ENCODE measurements around the gene TLN1. TPM values are rescaled to one million over a fixed set of nuclear protein-coding genes. Genes with fewer than 3 reads are reported as not detected.

TLN1 gene
- total RNA-seq, 1 donor from 2014 or later, result 252 TPM

DNA sequence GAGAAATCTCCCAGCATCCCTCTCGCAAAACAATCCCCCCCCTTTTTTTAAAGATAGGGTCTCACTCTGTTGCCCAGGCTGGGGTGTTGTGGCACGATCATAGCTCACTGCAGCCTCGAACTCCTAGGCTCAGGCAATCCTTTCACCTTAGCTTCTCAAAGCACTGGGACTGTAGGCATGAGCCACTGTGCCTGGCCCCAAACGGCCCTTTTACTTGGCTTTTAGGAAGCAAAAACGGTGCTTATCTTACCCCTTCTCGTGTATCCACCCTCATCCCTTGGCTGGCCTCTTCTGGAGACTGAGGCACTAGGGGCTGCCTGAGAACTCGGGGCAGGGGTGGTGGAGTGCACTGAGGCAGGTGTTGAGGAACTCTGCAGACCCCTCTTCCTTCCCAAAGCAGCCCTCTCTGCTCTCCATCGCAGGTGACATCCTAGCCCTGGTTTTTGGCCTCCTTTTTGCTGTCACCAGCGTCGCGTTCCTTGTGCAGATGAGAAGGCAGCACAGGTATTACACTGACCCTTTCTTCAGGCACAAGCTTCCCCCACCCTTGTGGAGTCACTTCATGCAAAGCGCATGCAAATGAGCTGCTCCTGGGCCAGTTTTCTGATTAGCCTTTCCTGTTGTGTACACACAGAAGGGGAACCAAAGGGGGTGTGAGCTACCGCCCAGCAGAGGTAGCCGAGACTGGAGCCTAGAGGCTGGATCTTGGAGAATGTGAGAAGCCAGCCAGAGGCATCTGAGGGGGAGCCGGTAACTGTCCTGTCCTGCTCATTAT is 51.5 kb downstream of the TLN1 start:
- intact Hi-C loops (cut with DNase I), result no loop called here
- peak; percentile 6 for ATAC-seq (ENCODE audit: poor library complexity)
- DNase-seq, result no peak

- intact Hi-C loops (cut with DNase I), result no loop called here
- no peak for ATAC-seq (ENCODE audit: poor library complexity)
These were observed 52.1 kb downstream of the TLN1 start for GRCh38 chr9:35679766-35680330.

GRCh38 chr9:35679091-35679490 is 52.9 kb downstream of the TLN1 start:
- no peak for ATAC-seq (ENCODE audit: poor library complexity)
- no peak for DNase-seq
- intact Hi-C loops (cut with DNase I), result no loop called here

More at GRCh38 chr9:35679766-35680330, 52.1 kb downstream of the TLN1 start:
- no peak for DNase-seq

GRCh38 chr9:35675732-35676392 is 56.1 kb downstream of the TLN1 start:
- intact Hi-C loops (cut with DNase I), result no loop called here
- ATAC-seq (ENCODE audit: poor library complexity), result peak; percentile 48
- DNase-seq, result peak; percentile 61

DNA sequence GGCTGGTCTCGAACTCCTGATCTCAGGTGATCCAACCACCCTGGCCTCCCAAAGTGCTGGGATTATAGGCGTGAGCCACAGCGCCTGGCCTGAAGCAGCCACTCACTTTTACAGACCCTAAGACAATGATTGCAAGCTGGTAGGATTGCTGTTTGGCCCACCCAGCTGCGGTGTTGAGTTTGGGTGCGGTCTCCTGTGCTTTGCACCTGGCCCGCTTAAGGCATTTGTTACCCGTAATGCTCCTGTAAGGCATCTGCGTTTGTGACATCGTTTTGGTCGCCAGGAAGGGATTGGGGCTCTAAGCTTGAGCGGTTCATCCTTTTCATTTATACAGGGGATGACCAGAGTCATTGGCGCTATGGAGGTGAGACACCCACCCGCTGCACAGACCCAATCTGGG is 56.8 kb downstream of the TLN1 start:
- ATAC-seq (ENCODE audit: poor library complexity), result no peak
- intact Hi-C loops (cut with DNase I), result no loop called here
- no peak for DNase-seq

GRCh38 chr9:35674025-35674361 is 58.0 kb downstream of the TLN1 start:
- no peak for ATAC-seq (ENCODE audit: poor library complexity)
- no peak for DNase-seq
- intact Hi-C loops (cut with DNase I), result no loop called here

- ATAC-seq (ENCODE audit: poor library complexity), result peak; percentile 84
- intact Hi-C loops (cut with DNase I), result no loop called here
- peak; percentile 71 for DNase-seq
These were observed 58.6 kb downstream of the TLN1 start, which contains the start of gene CA9 for GRCh38 chr9:35673132-35674024. Gene CA9, plus strand, starts transcription at chr9:35673928. Its CDS starts 32 bp downstream, at chr9:35673960.

DNA sequence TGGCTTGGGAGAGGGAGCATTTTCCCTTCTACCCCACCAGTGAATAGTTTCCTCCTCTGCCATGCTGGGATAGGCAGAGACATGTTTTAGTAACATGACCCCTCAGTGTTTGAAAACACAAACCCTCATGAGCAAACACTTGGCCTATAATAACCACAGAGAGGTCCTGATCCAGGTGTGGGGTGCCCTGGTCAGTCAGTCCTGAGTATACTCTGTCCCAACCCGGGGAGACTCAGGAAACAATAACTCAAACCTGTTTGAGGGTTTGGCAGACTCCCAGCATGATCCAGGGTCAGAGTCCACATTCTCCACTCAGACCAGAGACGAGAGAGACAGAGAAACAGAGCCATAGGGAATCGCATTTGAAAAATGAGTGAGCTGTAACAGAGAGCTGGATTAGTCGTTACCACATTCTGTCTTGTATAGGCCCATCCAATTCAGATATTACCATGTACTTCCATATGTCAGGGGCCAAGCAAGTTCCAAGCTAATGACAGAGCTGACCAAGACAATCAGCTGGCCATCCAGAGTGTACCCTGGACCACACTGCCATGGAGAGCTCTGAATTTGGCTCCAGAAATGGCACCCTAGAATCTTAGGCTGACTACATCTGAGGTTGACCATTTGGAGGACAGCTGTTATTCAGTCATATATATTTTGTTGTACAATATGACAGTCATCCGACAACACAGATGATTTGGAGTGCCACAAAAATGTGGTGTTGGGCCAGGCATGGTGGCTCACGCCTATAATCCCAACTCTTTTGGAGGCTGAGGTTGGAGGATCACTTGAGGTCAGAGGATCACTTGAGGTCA is 62.5 kb downstream of the TLN1 start:
- DNase-seq (no peak), ATAC-seq (ENCODE audit: poor library complexity) (no peak)
- intact Hi-C loops (cut with DNase I), result no loop called here

- no peak for ATAC-seq (ENCODE audit: poor library complexity)
- intact Hi-C loops (cut with DNase I), result no loop called here
- no peak for DNase-seq
These were observed 64.1 kb downstream of the TLN1 start for GRCh38 chr9:35667939-35668338.

- DNase-seq (no peak), ATAC-seq (ENCODE audit: poor library complexity) (no peak)
- intact Hi-C loops (cut with DNase I), result no loop called here
These were observed 65.4 kb downstream of the TLN1 start for GRCh38 chr9:35666549-35666948.

DNA sequence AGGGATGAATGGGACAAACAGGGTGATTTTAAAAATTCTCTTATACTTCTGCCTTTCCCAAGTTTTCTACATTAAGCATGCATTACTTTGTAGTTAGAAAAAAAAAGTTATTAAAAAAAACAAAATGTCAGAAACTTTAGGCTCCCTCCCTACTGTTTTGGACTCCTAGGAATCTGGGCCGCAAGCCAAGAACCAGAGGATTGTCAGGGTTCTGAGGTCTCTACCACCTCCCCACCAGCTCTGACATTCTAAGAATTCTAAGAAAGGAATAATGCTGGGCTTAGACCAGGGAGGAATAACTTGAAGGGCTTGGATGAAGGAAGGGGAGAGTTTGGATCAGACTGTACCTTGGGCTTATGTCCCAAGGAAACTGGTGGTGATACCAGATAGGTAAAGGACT is 66.0 kb downstream of the TLN1 start:
- ATAC-seq (ENCODE audit: poor library complexity) (no peak), DNase-seq (no peak)
- intact Hi-C loops (cut with DNase I), result no loop called here

- ATAC-seq (ENCODE audit: poor library complexity), result no peak
- DNase-seq, result no peak
- intact Hi-C loops (cut with DNase I), result no loop called here
These were observed 66.5 kb downstream of the TLN1 start for GRCh38 chr9:35665471-35665818.

- intact Hi-C loops (cut with DNase I), result loop anchor here (5.0 kb wide), 2 partner anchors 32 to 62 kb away; no protein-coding TSS in a partner anchor
- peak; percentile 89 for DNase-seq
- ATAC-seq (ENCODE audit: poor library complexity), result peak; percentile 89
These were observed 67.2 kb downstream of the TLN1 start, which contains the start of gene ARHGEF39 for GRCh38 chr9:35664531-35665470. Gene ARHGEF39, minus strand, starts transcription at chr9:35665195. Its CDS starts 26 bp downstream, at chr9:35665169.

DNA sequence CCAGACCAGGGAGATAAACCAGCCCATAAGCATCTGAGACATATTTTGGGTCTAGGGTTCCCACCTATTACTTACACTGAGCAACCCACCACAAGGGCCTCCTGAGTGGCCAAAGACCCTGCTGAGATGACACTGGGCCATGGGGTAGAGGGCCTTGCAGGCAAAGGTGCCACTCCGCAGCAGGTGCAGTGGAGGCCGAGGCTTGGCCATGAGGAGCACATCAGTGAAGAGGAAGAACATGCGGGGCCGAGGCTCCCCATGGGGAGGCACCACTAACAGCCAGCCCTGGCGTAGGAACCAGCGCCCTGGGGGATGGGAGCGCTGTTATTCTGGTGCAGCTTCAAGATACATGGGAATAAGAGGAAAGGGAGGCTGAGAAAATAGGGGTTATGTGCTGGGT is 69.6 kb downstream of the TLN1 start:
- intact Hi-C loops (cut with DNase I), result loop anchor here (5.0 kb wide), 2 partner anchors 35 to 65 kb away; no protein-coding TSS in a partner anchor
- ATAC-seq (ENCODE audit: poor library complexity) (no peak), DNase-seq (no peak)

GRCh38 chr9:35661756-35662350 is 70.1 kb downstream of the TLN1 start:
- ATAC-seq (ENCODE audit: poor library complexity) (no peak), DNase-seq (no peak)
- intact Hi-C loops (cut with DNase I), result loop anchor here (5.0 kb wide), 2 partner anchors 35 to 65 kb away; no protein-coding TSS in a partner anchor

- DNase-seq (no peak), ATAC-seq (ENCODE audit: poor library complexity) (no peak)
- intact Hi-C loops (cut with DNase I), result loop anchor here (5.0 kb wide), 2 partner anchors 36 to 66 kb away; no protein-coding TSS in a partner anchor
These were observed 71.0 kb downstream of the TLN1 start for GRCh38 chr9:35660966-35661415.

Data from Right ventricle myocardium superior (tissue), 1 donor.